Body of pancreas (tissue), 4 donors: ENCODE data around the gene LYPLA2. TPM values are rescaled to one million over a fixed set of nuclear protein-coding genes. Genes with fewer than 3 reads are reported as not detected.
"Not testable (repeated sequence)": the region's sequence is repeated elsewhere in the genome, so short reads cannot be mapped to it uniquely, and the experiment has no call there.

Source experiments
- ATAC-seq: fragments of 150-250 bp; one replicate; pipeline ENCODE4 v1.9.1; 2016
- DNase-seq, 4 donors: peaks; one replicate each; pipeline ENCODE4 v3.0.0-alpha.2; 2019
- H3K27ac ChIP-seq, 4 donors: fragments of 200-600 bp; sonication (generic); 1 replicate in 3 of 4; 2 replicates in 1 of 4; pipeline versions ENCODE4 v1.5.1 to v1.6.1; 2016 to 2019; ENCODE audit warnings: mild to moderate bottlenecking in 1 of 4, mixed read lengths in 1 of 4, moderate library complexity in 1 of 4
- H3K27me3 ChIP-seq, 2 donors: fragments of 200-600 bp; sonication (generic); one replicate each; pipeline ENCODE4 v1.6.0; 2016; ENCODE audit warnings: mild to moderate bottlenecking in 1 of 2
- H3K36me3 ChIP-seq, 2 donors: fragments of 200-600 bp; sonication (generic); replicated peaks in 1 of 2; 2 replicates each; pipeline ENCODE4 v1.5.1; 2016; ENCODE audit warnings: low read depth in 2 of 2; ENCODE audit not compliant: insufficient read depth in 1 of 2
- H3K4me1 ChIP-seq: fragments of 200-600 bp; sonication (generic); one replicate; pipeline ENCODE4 v1.6.0; 2016
- H3K4me3 ChIP-seq, 2 donors: fragments of 200-600 bp; sonication (generic); 1 replicate in 1 of 2; 2 replicates in 1 of 2; pipeline ENCODE4 v1.5.1; 2016 to 2019
- H3K9me3 ChIP-seq, 3 donors: fragments of 200-600 bp; sonication (generic); 1 replicate in 2 of 3; 2 replicates in 1 of 3; pipeline ENCODE4 v1.5.1; 2016
- POLR2A ChIP-seq, 3 donors: fragments of 450-650 bp; IDR thresholded peaks; one replicate each; pipeline ENCODE4 v1.6.1; 2016; ENCODE audit warnings: antibody characterized with exemption in 3 of 3, mild to moderate bottlenecking in 2 of 3
- WGBS, 2 donors: methylation state at CpG; one replicate each; pipeline ENCODE4 v1.1.5; 2017; 5-methylcytosine and 5-hydroxymethylcytosine counted together
- intact Hi-C: fragments of 100-400 bp; cut with DNase I; formaldehyde crosslinking; loops from one replicate; pipeline ENCODE4 v1.15.1; 2023
- total RNA-seq, 2 donors: library from RNA; depleted of rRNA; stranded (reverse); fragments of >200 nt; gene quantifications; one replicate each; pipeline ENCODE4 v1.1.0, GENCODE V29; 2016
- TF ChIP-seq, protein P1 (sequence below), 7 experiments: fragments of 450-650 bp in 4 of 7; fragments of 200-600 bp in 3 of 7; sonication (generic) in 3 of 7; IDR thresholded peaks; one replicate each; pipeline ENCODE4 v1.5.1; 2016 to 2019; ENCODE audit warnings: antibody characterized with exemption in 7 of 7

LYPLA2 gene
- total RNA-seq, 2 donors from 2014 or later, result 20.4 to 28.5 TPM

DNA sequence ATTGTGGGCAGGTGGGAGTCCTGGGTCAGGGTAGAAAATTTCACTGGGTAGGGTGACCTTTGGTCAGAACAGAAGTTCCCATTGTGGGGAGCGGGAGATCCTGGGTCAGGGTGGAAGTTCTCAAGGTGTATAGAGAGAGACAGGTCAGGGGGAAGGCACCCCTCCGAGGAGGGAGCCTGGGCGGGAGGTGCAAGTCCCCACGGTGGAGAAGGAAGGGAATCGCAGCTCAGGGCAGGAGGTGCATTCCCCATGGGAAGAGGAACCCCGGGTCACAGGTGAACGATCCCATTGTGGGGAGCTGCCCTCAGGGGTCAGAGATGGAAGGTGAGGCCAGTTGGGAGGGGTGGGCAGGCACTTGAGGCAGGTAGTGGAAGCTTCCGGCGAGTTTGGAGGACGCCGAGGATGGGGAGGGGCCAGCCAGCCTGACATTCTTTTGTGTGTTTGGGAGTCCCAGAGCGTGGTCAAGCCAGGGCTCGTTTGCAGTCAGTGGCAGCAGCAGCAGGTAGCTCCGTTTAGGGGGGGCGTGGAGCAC is 637 bp downstream of the LYPLA2 start:
- intact Hi-C loops, result no loop called here
- Histone ChIP-seq H3K4me3 (peak overlapping the region; percentile 73 to 88), H3K9me3 (no peaks in the 10 kb centered on the region), H3K27ac (peak overlapping the region; percentile 43 to 72 (median 60)), H3K4me1 (peaks cover 30% of the 10 kb centered on the region), H3K27me3 (no peaks in the 10 kb centered on the region), H3K36me3 (no peaks in the 10 kb centered on the region)
- ATAC-seq (no peak), DNase-seq (peak in 1 of 4 donors; percentile 29)
- 0% methylated on average over 8 to 13 of the region's 15 CpGs for WGBS, 2 donors
- TF ChIP-seq, protein P1, sequence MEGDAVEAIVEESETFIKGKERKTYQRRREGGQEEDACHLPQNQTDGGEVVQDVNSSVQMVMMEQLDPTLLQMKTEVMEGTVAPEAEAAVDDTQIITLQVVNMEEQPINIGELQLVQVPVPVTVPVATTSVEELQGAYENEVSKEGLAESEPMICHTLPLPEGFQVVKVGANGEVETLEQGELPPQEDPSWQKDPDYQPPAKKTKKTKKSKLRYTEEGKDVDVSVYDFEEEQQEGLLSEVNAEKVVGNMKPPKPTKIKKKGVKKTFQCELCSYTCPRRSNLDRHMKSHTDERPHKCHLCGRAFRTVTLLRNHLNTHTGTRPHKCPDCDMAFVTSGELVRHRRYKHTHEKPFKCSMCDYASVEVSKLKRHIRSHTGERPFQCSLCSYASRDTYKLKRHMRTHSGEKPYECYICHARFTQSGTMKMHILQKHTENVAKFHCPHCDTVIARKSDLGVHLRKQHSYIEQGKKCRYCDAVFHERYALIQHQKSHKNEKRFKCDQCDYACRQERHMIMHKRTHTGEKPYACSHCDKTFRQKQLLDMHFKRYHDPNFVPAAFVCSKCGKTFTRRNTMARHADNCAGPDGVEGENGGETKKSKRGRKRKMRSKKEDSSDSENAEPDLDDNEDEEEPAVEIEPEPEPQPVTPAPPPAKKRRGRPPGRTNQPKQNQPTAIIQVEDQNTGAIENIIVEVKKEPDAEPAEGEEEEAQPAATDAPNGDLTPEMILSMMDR (IDR thresholded peaks at IDR 0.05), result no peak
- no peak for TF ChIP-seq POLR2A (IDR thresholded peaks at IDR 0.05)

- no peak overlapping the region for H3K27ac ChIP-seq
- no peaks in the 10 kb centered on the region for H3K36me3 ChIP-seq
- H3K27me3 ChIP-seq, result no peaks in the 10 kb centered on the region
- no peak for TF ChIP-seq POLR2A (IDR thresholded peaks at IDR 0.05)
- TF ChIP-seq, protein P1 (IDR thresholded peaks at IDR 0.05), result no peak
- ATAC-seq, result no peak
- intact Hi-C loops, result no loop called here
- WGBS, 2 donors, result 49 to 66% methylated on average over 5 to 19 of the region's 19 CpGs
- no peak for DNase-seq
- H3K9me3 ChIP-seq, result no peaks in the 10 kb centered on the region
- H3K4me3 ChIP-seq, result no peak overlapping the region
- peaks cover 30% of the 10 kb centered on the region for H3K4me1 ChIP-seq
Observed at GRCh38 chr1:23792151-23792945, 1.4 kb downstream of the LYPLA2 start.

DNA sequence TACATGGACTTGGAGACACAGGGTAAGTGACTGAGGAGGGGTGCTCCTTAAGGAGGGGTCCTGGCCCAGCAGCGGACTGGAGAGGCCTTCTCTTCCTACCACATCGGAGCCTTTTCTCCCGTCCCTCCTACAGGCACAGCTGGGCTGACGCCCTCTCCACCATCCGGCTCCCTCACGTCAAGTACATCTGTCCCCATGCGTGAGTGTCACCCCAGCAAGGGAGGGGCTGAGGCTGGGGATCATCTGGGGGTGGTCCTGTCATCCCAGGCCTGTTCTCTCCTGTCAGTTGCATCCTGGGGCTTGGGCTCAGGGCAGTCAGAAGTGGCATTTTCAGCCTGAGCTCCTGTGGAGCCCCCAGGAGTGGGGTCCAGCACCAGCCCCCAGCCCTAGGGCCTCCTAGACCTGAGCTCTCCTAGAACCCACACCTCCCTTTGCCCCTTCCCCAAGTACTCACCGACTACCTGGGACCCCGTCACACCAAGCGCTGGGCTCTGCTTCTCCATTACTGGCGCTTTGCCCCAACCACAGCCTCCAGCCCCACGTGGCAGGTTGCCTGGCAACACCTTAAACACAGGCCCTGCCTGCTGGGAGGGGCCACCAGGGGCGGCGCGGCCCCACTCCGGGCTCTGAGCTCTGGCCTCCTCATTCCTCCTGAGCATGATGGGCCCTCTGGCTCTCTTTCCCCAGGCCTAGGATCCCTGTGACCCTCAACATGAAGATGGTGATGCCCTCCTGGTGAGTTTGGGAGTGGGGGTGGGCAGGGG is 2.3 kb downstream of the LYPLA2 start:
- Histone ChIP-seq H3K27me3 (no peaks in the 10 kb centered on the region), H3K4me3 (no peak overlapping the region), H3K4me1 (peaks cover 37% of the 10 kb centered on the region), H3K27ac (peak overlapping the region in 1 of 4 donors; percentile 6), H3K9me3 (no peaks in the 10 kb centered on the region), H3K36me3 (no peaks in the 10 kb centered on the region)
- ATAC-seq (no peak), DNase-seq (peak; percentile 44 to 82 (median 59))
- TF ChIP-seq POLR2A (IDR thresholded peaks at IDR 0.05), result no peak
- TF ChIP-seq, protein P1 (IDR thresholded peaks at IDR 0.05), result no peak
- intact Hi-C loops, result no loop called here
- WGBS, 2 donors, result 52 to 90% methylated on average over 7 to 16 of the region's 16 CpGs

DNA sequence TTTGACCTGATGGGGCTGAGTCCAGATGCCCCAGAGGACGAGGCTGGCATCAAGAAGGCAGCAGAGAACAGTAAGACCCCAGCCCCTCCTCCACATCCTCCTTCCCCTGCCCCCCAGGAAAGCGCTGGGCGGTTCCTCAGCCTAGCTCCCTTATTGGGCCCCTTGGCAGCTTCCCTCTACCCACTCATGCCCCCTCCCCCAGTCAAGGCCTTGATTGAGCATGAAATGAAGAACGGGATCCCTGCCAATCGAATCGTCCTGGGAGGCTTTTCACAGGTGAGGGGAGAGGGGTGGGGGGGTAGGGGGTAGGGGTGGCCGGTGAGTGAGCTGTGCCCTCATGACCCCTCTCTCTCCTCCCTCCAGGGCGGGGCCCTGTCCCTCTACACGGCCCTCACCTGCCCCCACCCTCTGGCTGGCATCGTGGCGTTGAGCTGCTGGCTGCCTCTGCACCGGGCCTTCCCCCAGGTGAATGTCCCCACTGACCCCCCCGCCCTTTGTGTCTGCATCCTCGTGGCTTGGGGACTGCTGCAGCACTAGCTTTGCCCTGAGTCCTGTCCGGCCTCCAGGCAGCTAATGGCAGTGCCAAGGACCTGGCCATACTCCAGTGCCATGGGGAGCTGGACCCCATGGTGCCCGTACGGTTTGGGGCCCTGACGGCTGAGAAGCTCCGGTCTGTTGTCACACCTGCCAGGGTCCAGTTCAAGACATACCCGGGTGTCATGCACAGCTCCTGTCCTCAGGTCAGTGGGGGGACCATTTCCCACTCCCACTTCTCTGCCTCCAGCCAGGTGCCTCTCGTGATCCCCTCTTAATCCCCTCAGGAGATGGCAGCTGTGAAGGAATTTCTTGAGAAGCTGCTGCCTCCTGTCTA is 3.2 kb downstream of the LYPLA2 start:
- no peaks in the 10 kb centered on the region for H3K27me3 ChIP-seq
- intact Hi-C loops, result no loop called here
- H3K4me3 ChIP-seq, result no peak overlapping the region
- no peaks in the 10 kb centered on the region for H3K36me3 ChIP-seq
- ATAC-seq (no peak), DNase-seq (no peak)
- peaks cover 46% of the 10 kb centered on the region for H3K4me1 ChIP-seq
- H3K9me3 ChIP-seq, result no peaks in the 10 kb centered on the region
- H3K27ac ChIP-seq, result peak overlapping the region in 1 of 4 donors; percentile 6
- 70 to 73% methylated on average over 9 to 19 of the region's 21 CpGs for WGBS, 2 donors
- TF ChIP-seq, protein P1 (IDR thresholded peaks at IDR 0.05), result no peak
- no peak for TF ChIP-seq POLR2A (IDR thresholded peaks at IDR 0.05)

DNA sequence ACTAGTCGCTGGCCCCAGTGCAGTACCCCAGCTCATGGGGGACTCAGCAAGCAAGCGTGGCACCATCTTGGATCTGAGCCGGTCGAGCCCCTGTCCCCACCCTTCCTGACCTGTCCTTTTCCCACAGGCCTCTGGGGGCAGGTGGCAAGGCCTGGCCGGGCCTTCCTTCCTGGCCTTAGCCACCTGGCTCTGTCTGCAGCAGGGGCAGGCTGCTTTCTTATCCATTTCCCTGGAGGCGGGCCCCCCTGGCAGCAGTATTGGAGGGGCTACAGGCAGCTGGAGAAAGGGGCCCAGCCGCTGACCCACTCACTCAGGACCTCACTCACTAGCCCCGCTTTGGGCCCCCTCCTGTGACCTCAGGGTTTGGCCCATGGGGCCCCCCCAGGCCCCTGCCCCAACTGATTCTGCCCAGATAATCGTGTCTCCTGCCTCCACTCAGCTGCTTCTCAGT is 3.8 kb downstream of the LYPLA2 start:
- WGBS, 2 donors, result 73 to 76% methylated on average over 5 to 6 of the region's 9 CpGs
- H3K27ac ChIP-seq, H3K4me3 ChIP-seq, H3K27me3 ChIP-seq, ATAC-seq, H3K9me3 ChIP-seq, intact Hi-C loops, DNase-seq, H3K36me3 ChIP-seq: not testable (repeated sequence)
- H3K4me1 ChIP-seq, result peaks cover 52% of the 10 kb centered on the region
